ENCODE measurements around the gene PINLYP. TPM values are rescaled to one million over a fixed set of nuclear protein-coding genes. Genes with fewer than 3 reads are reported as not detected.
A peak's percentile ranks its signal among the peaks of the same experiment; 100 is the strongest.

The PINLYP gene
- total and polyA plus RNA-seq, 2 donors (not counting 1 experiment from before 2014, with no cell fraction given) = 5.1 to 14.7 TPM

DNA sequence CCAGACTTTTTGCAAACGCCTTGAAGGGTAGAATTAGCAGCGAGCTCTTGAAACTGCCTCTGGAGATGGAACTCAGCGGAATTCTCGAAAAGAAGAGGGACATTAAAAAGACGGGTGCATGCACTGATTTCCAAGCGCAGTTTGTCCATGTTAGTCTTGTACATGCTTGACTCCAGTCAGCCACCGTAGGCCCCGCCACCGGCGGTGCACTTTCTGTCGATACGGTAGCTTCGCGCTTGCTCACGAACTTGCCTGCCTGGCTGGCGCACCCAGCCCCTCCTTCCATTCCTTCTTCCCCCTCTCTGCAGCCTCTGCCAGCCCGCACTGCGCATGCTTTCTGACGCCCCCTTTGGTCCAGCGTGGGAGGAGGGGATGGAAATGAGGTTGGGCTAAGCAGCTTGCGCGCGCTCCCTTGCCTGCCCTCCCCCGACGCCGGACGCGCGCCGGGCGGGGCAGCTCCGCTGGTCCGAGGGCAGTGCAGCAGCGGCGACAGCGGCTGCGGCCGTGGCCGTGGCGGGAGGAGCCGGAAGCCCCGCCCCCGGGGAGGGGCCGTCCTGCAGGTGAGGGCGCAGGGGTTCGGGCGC lies 42.5 kb upstream of the PINLYP start, which contains the start of gene ZNF575:
TSS of gene ZNF575 (plus strand) at position 227 of the 584 bp plus-strand sequence. CDS start 1,235 bp downstream, outside the sequence.
- no peak for TF ChIP-seq CTCF (conservative IDR thresholded peaks at IDR 0.05 in 1 of 2, IDR thresholded peaks at IDR 0.05 in 1 of 2; ENCODE audit: low read depth in 1 of 2, low read length in 2 of 2)
- TF ChIP-seq EZH2 (IDR thresholded peaks at IDR 0.05; ENCODE audit: low read length, missing control alignments) = no peak
- peak within 1 kb of the TSS; percentile 27 for H3K9ac ChIP-seq (ENCODE audit: insufficient read depth, low read length)
- no peaks in the 10 kb centered on the region for H3K36me3 ChIP-seq (ENCODE audit: control insufficient read depth, insufficient read depth, low read length)
- H2AFZ ChIP-seq (ENCODE audit: low read length) = peak within 1 kb of the TSS; percentile 85
- peak within 1 kb of the TSS; percentile 89 for H3K4me2 ChIP-seq (ENCODE audit: extremely low read depth, insufficient read depth, low read length)
- no peaks in the 10 kb centered on the region for H4K20me1 ChIP-seq (ENCODE audit: control insufficient read depth, extremely low read depth, insufficient read depth, low read length)
- peak within 1 kb of the TSS; percentile 79 for H3K27ac ChIP-seq (ENCODE audit: insufficient read depth, low read length)
- H3K27me3 ChIP-seq (ENCODE audit: control insufficient read depth, insufficient read depth, low read length) = no peaks in the 10 kb centered on the region
- no peaks in the 10 kb centered on the region for H3K79me2 ChIP-seq (ENCODE audit: control insufficient read depth, insufficient read depth, low read length)
- H3K4me3 ChIP-seq (replicated peaks in 1 of 4; ENCODE audit: control extremely low read depth in 1 of 4, insufficient read depth in 1 of 4, low read depth in 3 of 4, low read length in 4 of 4) = peak within 1 kb of the TSS; percentile 43 to 82 (median 68)
- peaks cover 6% of the 10 kb centered on the region for H3K4me1 ChIP-seq (ENCODE audit: control insufficient read depth, extremely low read depth, insufficient read depth, low read length)
- DNase-seq (ENCODE audit: low read depth in 2 of 2) = peak; percentile 97
- no peaks in the 10 kb centered on the region for H3K9me3 ChIP-seq (ENCODE audit: control insufficient read depth, insufficient read depth, low read depth, low read length)

GRCh38 chr19:43533546-43534304 lies 41.9 kb upstream of the PINLYP start:
- Histone ChIP-seq H3K27me3 (ENCODE audit: control insufficient read depth, insufficient read depth, low read length) (no peaks in the 10 kb centered on the region), H3K4me2 (ENCODE audit: extremely low read depth, insufficient read depth, low read length) (peak overlapping the region; percentile 89), H3K36me3 (ENCODE audit: control insufficient read depth, insufficient read depth, low read length) (no peaks in the 10 kb centered on the region), H3K27ac (ENCODE audit: insufficient read depth, low read length) (peak overlapping the region; percentile 79), H3K9me3 (ENCODE audit: control insufficient read depth, insufficient read depth, low read depth, low read length) (no peaks in the 10 kb centered on the region), H3K79me2 (ENCODE audit: control insufficient read depth, insufficient read depth, low read length) (no peaks in the 10 kb centered on the region), H3K4me3 (replicated peaks in 1 of 4; ENCODE audit: control extremely low read depth in 1 of 4, insufficient read depth in 1 of 4, low read depth in 3 of 4, low read length in 4 of 4) (peak overlapping the region; percentile 43 to 82 (median 68)), H3K9ac (ENCODE audit: insufficient read depth, low read length) (peak overlapping the region; percentile 27), H3K4me1 (ENCODE audit: control insufficient read depth, extremely low read depth, insufficient read depth, low read length) (peaks cover 6% of the 10 kb centered on the region), H2AFZ (ENCODE audit: low read length) (peak overlapping the region; percentile 73), H4K20me1 (ENCODE audit: control insufficient read depth, extremely low read depth, insufficient read depth, low read length) (no peaks in the 10 kb centered on the region)
- TF ChIP-seq EZH2 (IDR thresholded peaks at IDR 0.05; ENCODE audit: low read length, missing control alignments) = no peak
- TF ChIP-seq CTCF (conservative IDR thresholded peaks at IDR 0.05 in 1 of 2, IDR thresholded peaks at IDR 0.05 in 1 of 2; ENCODE audit: low read depth in 1 of 2, low read length in 2 of 2) = no peak
- DNase-seq (ENCODE audit: low read depth in 2 of 2) = peak; percentile 100

GRCh38 chr19:43534305-43534815 lies 41.2 kb upstream of the PINLYP start:
- H4K20me1 ChIP-seq (ENCODE audit: control insufficient read depth, extremely low read depth, insufficient read depth, low read length) = no peaks in the 10 kb centered on the region
- H3K36me3 ChIP-seq (ENCODE audit: control insufficient read depth, insufficient read depth, low read length) = no peaks in the 10 kb centered on the region
- peak overlapping the region; percentile 2 to 74 (median 26) for H3K4me3 ChIP-seq (replicated peaks in 1 of 4; ENCODE audit: control extremely low read depth in 1 of 4, insufficient read depth in 1 of 4, low read depth in 3 of 4, low read length in 4 of 4)
- TF ChIP-seq EZH2 (IDR thresholded peaks at IDR 0.05; ENCODE audit: low read length, missing control alignments) (no peak), CTCF (conservative IDR thresholded peaks at IDR 0.05 in 1 of 2, IDR thresholded peaks at IDR 0.05 in 1 of 2; ENCODE audit: low read depth in 1 of 2, low read length in 2 of 2) (no peak)
- H3K9me3 ChIP-seq (ENCODE audit: control insufficient read depth, insufficient read depth, low read depth, low read length) = no peaks in the 10 kb centered on the region
- H3K4me2 ChIP-seq (ENCODE audit: extremely low read depth, insufficient read depth, low read length) = peak overlapping the region; percentile 80
- DNase-seq (ENCODE audit: low read depth in 2 of 2) = no peak
- H3K4me1 ChIP-seq (ENCODE audit: control insufficient read depth, extremely low read depth, insufficient read depth, low read length) = peaks cover 6% of the 10 kb centered on the region
- no peaks in the 10 kb centered on the region for H3K79me2 ChIP-seq (ENCODE audit: control insufficient read depth, insufficient read depth, low read length)
- no peak overlapping the region for H3K9ac ChIP-seq (ENCODE audit: insufficient read depth, low read length)
- peak overlapping the region; percentile 57 for H3K27ac ChIP-seq (ENCODE audit: insufficient read depth, low read length)
- H2AFZ ChIP-seq (ENCODE audit: low read length) = peak overlapping the region; percentile 4
- H3K27me3 ChIP-seq (ENCODE audit: control insufficient read depth, insufficient read depth, low read length) = no peaks in the 10 kb centered on the region
